Suprapubic skin (tissue), 4 donors: Measurements from ENCODE around the gene KRT76. TPM values are rescaled to one million over a fixed set of nuclear protein-coding genes. Genes with fewer than 3 reads are reported as not detected.

ENCODE experiments used
- DNase-seq, 2 donors: peaks; one replicate each; pipeline ENCODE4 v3.0.0-alpha.2; 2019; ENCODE audit warnings: low spot score in 2 of 2
- H3K27ac ChIP-seq: fragments of 200-600 bp; sonication (generic); one replicate; pipeline ENCODE4 v1.5.1; 2019
- H3K27me3 ChIP-seq: fragments of 200-600 bp; sonication (generic); one replicate; pipeline ENCODE4 v1.5.1; 2019
- H3K36me3 ChIP-seq: fragments of 200-600 bp; sonication (generic); one replicate; pipeline ENCODE4 v1.5.1; 2019
- H3K4me1 ChIP-seq: fragments of 200-600 bp; sonication (generic); one replicate; pipeline ENCODE4 v1.5.1; 2019
- H3K4me3 ChIP-seq: fragments of 200-600 bp; sonication (generic); one replicate; pipeline ENCODE4 v1.5.1; 2019; ENCODE audit warnings: mild to moderate bottlenecking
- H3K9me3 ChIP-seq: fragments of 200-600 bp; sonication (generic); one replicate; pipeline ENCODE4 v1.5.1; 2019
- CTCF ChIP-seq, 2 donors: fragments of 200-600 bp in 1 of 2; fragments of 450-650 bp in 1 of 2; sonication (generic) in 1 of 2; IDR thresholded peaks; one replicate each; pipeline ENCODE4 v1.5.1; 2016 to 2019; ENCODE audit warnings: antibody characterized with exemption in 2 of 2, mild to moderate bottlenecking in 1 of 2, moderate library complexity in 1 of 2
- EP300 ChIP-seq: sonication (generic); formaldehyde crosslinking; IDR thresholded peaks from one replicate; pipeline ENCODE4 v1.6.1; 2017; ENCODE audit warnings: antibody characterized with exemption
- POLR2A ChIP-seq, 2 donors: fragments of 450-650 bp; IDR thresholded peaks; one replicate each; pipeline ENCODE4 v1.6.1; 2017; ENCODE audit warnings: antibody characterized with exemption in 2 of 2, mild to moderate bottlenecking in 2 of 2, moderate library complexity in 2 of 2
- POLR2AphosphoS5 ChIP-seq, 3 donors: sonication (generic); formaldehyde crosslinking; IDR thresholded peaks; one replicate each; pipeline ENCODE4 v1.6.1; 2017; ENCODE audit warnings: antibody characterized with exemption in 3 of 3
- WGBS: methylation state at CpG from one replicate; pipeline ENCODE4 v1.1.5; 2018; 5-methylcytosine and 5-hydroxymethylcytosine counted together
- total RNA-seq, 4 donors: library from RNA; depleted of rRNA; stranded (reverse); fragments of >200 nt; gene quantifications; one replicate each; pipeline ENCODE4 v1.1.0, GENCODE V29; 2016

Gene KRT76
- total RNA-seq, 4 donors from 2014 or later, result not detected

- H3K27ac ChIP-seq, result no peak overlapping the region
- no peak overlapping the region for H3K4me3 ChIP-seq
- TF ChIP-seq CTCF (IDR thresholded peaks at IDR 0.05) (no peak), POLR2A (IDR thresholded peaks at IDR 0.05) (no peak), EP300 (no peak), POLR2AphosphoS5 (IDR thresholded peaks at IDR 0.05) (no peak)
- H3K9me3 ChIP-seq, result no peaks in the 10 kb centered on the region
- peaks cover 13% of the 10 kb centered on the region for H3K27me3 ChIP-seq
- 68% methylated on average over 3 of the region's 3 CpGs for WGBS
- no peaks in the 10 kb centered on the region for H3K36me3 ChIP-seq
- DNase-seq, result no peak
- no peaks in the 10 kb centered on the region for H3K4me1 ChIP-seq
Observed at GRCh38 chr12:52742822-52743457, 34.2 kb downstream of the KRT76 start.

GRCh38 chr12:52742196-52742580 is 35.0 kb downstream of the KRT76 start:
- Histone ChIP-seq H3K4me1 (no peaks in the 10 kb centered on the region), H3K27ac (no peak overlapping the region), H3K36me3 (no peaks in the 10 kb centered on the region), H3K4me3 (no peak overlapping the region), H3K9me3 (no peaks in the 10 kb centered on the region), H3K27me3 (peaks cover 13% of the 10 kb centered on the region)
- TF ChIP-seq POLR2A (IDR thresholded peaks at IDR 0.05) (no peak), EP300 (no peak)
- WGBS, result 67% methylated on average over 3 of the region's 7 CpGs
- no peak for DNase-seq

GRCh38 chr12:52741375-52742195 is 35.6 kb downstream of the KRT76 start:
- Histone ChIP-seq H3K4me3 (no peak overlapping the region), H3K27ac (no peak overlapping the region), H3K27me3 (peaks cover 19% of the 10 kb centered on the region), H3K36me3 (no peaks in the 10 kb centered on the region), H3K4me1 (no peaks in the 10 kb centered on the region), H3K9me3 (no peaks in the 10 kb centered on the region)
- WGBS, result 20% methylated on average over 16 of the region's 16 CpGs
- TF ChIP-seq POLR2AphosphoS5 (IDR thresholded peaks at IDR 0.05) (no peak), CTCF (IDR thresholded peaks at IDR 0.05) (no peak), EP300 (no peak), POLR2A (IDR thresholded peaks at IDR 0.05) (no peak)
- DNase-seq, result no peak

GRCh38 chr12:52740584-52740983 is 36.6 kb downstream of the KRT76 start:
- no peak overlapping the region for H3K4me3 ChIP-seq
- H3K9me3 ChIP-seq, result no peaks in the 10 kb centered on the region
- H3K36me3 ChIP-seq, result no peaks in the 10 kb centered on the region
- no peak overlapping the region for H3K27ac ChIP-seq
- H3K4me1 ChIP-seq, result no peaks in the 10 kb centered on the region
- peaks cover 19% of the 10 kb centered on the region for H3K27me3 ChIP-seq
- DNase-seq, result no peak
- TF ChIP-seq CTCF (IDR thresholded peaks at IDR 0.05) (no peak), POLR2AphosphoS5 (IDR thresholded peaks at IDR 0.05) (no peak), EP300 (no peak), POLR2A (IDR thresholded peaks at IDR 0.05) (no peak)

- no peak overlapping the region for H3K27ac ChIP-seq
- H3K36me3 ChIP-seq, result no peaks in the 10 kb centered on the region
- TF ChIP-seq POLR2AphosphoS5 (IDR thresholded peaks at IDR 0.05) (no peak), CTCF (IDR thresholded peaks at IDR 0.05) (no peak), EP300 (no peak), POLR2A (IDR thresholded peaks at IDR 0.05) (no peak)
- no peak for DNase-seq
- no peak overlapping the region for H3K4me3 ChIP-seq
- peaks cover 22% of the 10 kb centered on the region for H3K27me3 ChIP-seq
- H3K4me1 ChIP-seq, result no peaks in the 10 kb centered on the region
- H3K9me3 ChIP-seq, result no peaks in the 10 kb centered on the region
Observed at GRCh38 chr12:52739963-52740362, 37.2 kb downstream of the KRT76 start.
